AML-193 (cell line): ENCODE data around the gene SHTN1.

Source experiments
- DNase-seq, 2 experiments: peaks; one replicate each; lab custom pipeline; 2025; lab: John Stamatoyannopoulos, UW

SHTN1 gene

DNA sequence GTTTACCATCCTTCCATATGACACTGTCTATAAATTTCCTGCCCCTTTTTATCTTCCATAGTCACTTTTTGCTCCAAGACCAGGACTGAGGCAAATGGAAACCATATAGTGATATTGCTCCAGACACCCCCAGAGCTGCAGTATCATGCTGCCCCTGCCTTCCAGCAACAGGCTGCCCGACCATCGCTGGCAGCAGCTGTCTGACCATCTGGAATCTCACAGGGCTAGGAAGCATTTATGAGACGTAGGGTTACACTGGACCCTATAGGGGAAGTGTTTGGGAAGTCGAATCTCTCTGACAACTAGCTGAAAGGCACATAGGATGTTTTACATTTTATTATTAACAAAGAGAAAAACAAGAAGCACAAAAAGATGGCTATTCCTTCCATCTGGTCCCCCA lies 136.3 kb downstream of the SHTN1 start:
- no peak for DNase-seq

GRCh38 chr10:116868198-116868676 lies 136.8 kb downstream of the SHTN1 start:
- DNase-seq: no peak

GRCh38 chr10:116866987-116867595 lies 137.9 kb downstream of the SHTN1 start:
- DNase-seq: no peak

- no peak for DNase-seq
Observed at GRCh38 chr10:116866066-116866465, 138.9 kb downstream of the SHTN1 start.

- no peak for DNase-seq
Observed at GRCh38 chr10:116864436-116864835, 140.6 kb downstream of the SHTN1 start.

- DNase-seq: no peak
Observed at GRCh38 chr10:116861796-116862195, 143.2 kb downstream of the SHTN1 start.

DNA sequence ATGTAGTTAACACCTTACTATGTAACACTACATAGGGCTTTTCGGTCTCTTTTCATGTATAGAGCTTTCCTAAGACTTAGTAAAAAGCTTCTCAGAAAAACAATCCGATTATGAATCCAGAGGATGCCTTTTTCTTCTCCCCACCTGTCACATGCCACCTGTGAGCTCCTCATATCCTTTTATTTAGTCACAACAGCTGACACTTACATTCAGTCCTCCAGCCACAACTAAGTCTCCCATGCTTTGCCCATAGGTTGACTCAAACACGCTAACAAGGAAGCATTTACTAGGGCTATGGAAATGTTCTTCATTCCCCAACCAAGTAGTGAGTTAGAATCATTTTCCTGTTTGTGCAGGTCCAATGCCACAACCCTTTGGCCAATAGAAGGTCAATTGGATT lies 147.8 kb downstream of the SHTN1 start:
- DNase-seq: no peak

- no peak for DNase-seq
Observed at GRCh38 chr10:116853701-116854100, 151.3 kb downstream of the SHTN1 start.

DNA sequence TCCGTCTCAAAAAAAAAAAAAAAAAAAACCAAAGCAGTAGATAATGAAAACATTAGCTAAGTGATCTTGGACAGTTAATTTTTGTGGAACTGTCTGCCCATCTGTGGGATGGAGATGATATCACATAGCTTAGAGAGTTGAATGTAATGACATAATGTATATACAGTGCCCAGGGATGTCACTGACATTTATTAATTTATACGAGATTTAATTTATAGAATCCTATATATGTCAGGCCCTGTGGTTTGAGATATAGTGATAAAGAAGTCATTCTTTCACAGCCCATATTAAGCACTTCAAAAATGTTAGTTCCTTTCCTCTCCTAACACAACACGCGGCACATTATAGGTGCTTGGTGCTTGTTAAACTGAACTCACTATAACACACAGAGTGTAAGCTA lies 151.7 kb downstream of the SHTN1 start:
- no peak for DNase-seq

- no peak for DNase-seq
Observed at GRCh38 chr10:116852246-116852645, 152.7 kb downstream of the SHTN1 start.

GRCh38 chr10:116850058-116850611 lies 154.9 kb downstream of the SHTN1 start:
- no peak for DNase-seq

DNA sequence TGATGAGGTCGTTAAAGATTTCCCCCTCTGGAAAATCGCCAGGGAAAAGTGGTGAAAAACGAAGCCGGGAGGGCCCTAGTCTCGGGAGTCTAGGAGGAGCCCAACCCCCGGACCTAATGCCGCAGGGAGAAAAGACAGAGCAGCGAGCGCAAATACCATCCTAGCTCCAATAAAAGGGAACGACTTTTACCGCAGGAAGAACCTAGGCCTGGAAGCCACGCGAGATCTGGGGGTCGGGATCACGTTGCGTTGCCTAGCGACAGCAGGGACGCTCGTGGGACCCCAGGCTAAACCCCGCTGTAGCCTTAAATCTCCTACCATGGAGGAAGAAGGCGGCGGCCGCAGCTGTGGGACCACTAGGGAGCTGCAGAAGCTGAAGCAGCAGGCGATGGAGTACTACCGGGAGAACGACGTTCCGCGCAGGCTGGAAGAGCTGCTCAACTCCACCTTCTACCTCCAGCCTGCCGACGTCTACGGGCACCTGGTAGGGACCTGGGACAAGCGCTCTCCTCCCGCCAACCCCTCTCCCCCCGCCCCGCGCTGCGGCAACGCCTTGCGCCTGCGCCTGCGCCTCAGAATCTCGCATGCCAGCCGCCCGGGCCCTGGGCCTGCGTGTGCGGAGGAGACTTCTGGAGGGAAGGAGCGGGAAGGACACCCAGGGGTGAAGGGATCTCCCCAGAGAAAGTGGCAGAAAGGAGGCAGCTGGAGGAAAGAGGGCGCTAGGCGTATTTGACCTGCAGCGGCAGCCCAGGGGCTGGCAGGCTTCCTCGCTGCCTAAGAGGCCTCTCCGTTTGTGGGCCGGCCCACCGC lies 155.5 kb downstream of the SHTN1 start, which contains the start of gene ENO4:
ENO4 (plus strand) TSS at position 252 of the 810 bp plus-strand sequence; CDS start at position 320, 68 bp downstream.
- DNase-seq: no peak

- no peak for DNase-seq
Observed at GRCh38 chr10:116848944-116849247, 156.1 kb downstream of the SHTN1 start.

DNA sequence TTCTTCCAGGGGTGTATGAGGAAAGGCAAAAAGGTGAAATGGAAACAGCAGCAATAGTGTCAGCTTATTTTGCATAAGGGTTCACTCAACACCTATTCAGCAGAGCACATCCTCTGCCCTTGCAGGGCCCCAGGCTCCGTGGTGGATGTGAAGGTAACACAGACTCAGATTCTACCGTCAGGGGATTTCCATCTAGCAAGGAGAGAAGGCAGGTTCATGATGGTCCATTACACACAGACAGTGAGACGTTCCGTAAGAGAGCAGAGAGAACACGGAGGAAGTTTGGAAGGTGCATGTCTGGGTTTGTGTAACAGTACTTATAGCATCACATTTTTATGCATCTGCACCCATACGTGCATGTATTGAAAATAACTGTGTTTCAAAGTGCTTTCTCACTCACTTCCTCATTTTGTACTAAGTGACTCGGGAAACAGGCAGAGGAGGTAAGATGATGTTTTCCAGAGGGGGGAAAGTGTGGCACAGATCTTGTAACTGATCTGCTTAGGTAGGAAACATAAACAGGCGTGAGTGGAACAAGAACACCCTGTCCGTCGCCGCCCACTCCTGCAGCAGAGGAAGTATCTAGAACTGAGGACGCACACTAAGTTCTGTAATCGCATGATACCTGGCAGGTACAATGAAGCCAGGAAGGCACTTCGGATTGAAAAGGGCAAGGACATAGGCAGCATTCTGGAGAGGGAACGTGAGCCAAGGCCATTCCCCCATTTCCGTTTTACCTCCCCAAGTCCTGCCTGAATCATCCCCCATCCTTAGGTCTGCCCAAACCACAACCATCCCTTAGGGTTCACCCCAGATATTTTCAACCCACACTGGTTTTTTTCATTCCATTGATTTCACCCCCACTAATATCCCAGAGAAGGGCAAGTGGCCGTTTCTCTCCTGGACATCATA lies 156.7 kb downstream of the SHTN1 start:
- no peak for DNase-seq

DNA sequence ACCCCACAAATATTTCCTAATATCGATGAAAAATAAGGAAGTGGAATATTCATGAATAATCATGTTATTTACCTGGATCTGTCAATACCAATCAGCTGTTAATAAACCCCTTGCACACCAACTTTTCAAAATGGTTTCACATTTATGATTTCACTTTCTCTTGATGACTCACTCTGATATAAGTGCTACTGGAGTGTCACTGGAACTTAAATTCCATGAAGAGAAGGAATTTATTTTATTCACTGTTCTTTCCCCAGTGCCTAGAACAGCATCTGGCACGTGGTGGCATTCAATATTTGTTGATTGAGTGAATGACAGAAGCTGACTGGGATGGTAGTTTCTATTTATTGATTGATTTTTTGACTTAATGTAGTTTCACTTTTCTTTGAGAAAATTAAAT lies 159.2 kb downstream of the SHTN1 start:
- no peak for DNase-seq

DNA sequence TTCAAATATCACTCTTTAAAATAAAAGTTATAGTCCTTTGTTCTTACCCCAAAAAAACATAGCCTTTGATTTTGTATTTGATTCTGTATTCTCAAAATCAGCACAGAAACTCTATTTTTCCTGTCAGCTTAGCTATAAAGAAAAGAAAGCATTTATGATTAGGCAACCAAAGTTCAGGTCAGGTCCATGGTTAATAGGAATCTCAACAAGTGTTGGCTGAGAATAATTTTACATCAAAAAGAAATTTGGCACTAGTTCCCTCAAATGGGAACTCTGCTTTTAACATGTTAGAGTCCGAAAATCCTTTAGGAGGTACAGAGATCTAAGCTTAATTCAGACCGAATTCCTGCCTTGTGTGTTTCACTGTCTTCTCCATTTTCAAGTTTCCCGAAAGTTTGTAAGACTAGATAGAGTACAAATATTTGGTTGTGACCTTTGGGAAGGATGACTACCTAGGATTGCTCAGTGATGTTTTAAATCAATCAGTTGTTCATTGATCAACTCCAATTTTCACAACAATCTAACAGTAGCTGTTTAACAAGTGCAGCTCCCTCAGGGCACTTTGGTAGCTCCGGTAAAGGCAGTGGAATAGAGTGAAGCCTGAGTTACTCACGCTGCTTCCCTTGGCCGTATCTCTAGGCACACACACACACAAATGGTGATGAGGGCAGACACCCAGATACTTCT lies 164.5 kb downstream of the SHTN1 start:
- DNase-seq: no peak

DNA sequence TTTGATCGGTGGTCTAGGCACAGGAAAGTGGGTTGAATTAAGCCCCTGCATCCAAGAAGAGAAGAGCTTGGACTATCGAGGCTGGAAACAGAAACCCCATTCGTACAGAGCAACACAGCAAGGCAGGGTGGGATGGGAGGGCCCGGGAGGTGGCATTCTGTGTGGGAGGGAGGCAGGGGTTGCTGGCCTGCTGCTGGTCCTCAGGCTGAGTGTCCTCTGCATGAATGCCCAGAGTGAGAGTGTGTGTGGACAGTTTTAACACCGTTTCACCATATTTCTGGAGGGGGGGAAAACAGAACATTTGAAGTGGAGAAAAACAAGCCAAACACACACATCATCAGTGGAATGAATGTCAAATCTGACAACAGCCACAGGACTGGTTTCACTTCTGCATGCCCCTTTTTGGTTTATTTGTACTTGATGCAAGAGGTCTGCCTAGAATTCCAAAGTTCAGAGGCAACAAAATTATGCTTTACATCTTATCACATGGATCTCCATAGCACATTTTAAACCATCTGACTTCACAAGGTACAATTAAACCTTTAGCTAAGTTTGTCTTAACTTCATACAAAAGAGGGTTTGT lies 166.8 kb downstream of the SHTN1 start:
- no peak for DNase-seq

DNA sequence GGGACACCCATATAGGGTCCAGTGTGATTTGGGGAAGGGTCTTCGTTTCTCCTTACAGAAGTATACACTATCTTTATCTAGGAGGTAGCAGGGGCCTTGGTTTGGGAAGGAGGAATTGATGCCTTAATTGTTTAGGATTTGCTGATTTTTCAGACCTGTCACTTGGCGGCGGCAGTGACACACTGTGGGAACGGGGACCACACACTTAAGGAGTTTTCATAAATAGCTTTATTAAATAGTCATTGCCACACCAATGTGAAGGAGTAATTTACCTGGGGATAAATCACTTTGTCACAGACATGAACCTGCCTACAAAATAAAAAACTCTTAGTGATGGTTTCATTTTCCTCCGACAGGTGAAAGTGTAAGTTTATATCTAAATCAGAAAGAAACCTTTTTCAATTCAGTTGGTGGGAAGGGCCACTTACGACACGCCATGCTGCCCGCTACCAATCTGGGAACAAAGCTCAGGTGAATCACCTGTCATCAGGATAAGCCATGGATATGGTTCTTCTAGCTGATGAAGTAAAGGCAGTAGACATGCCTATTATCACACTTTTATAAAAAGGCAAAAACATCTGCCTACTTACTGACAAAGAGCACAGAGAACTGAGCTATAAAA lies 168.0 kb downstream of the SHTN1 start:
- DNase-seq: no peak

GRCh38 chr10:116836083-116836482 lies 168.9 kb downstream of the SHTN1 start:
- DNase-seq: no peak

DNA sequence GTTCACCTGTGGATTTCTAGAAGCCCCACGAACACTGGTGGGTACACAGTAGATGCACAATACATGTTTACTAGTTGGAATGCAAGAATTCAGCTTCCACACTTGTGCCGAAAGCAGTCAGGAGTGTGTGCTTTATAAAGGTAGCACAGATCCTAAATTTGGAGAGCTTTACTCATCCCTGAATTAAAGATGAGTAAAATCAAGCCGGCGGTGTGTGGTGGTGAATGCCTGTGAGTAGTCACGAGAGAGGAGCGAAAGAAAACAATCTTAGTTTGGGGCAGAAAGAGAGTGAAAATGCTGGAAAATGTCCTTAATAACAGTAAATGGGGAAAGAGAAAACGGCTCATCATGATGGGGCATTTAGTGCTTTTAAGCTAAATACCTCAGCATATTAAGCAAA lies 169.3 kb downstream of the SHTN1 start:
- no peak for DNase-seq
